Choroid plexus epithelial cell (primary cell): ENCODE measurements around the gene UBE3B.

Experiments
- DNase-seq: peaks from one replicate; pipeline ENCODE4 v3.0.0-alpha.2; 2010; ENCODE audit warnings: low read depth
- H3K4me3 ChIP-seq: 2 replicates; pipeline ENCODE4 v1.5.1; 2011; ENCODE audit warnings: low read depth, mild to moderate bottlenecking, control low read depth, low read length, moderate library complexity
- TF ChIP-seq, protein P1 (sequence below): conservative IDR thresholded peaks from 2 replicates; pipeline ENCODE4 v1.5.1; 2011; ENCODE audit warnings: low read depth, mild to moderate bottlenecking, control low read depth, inconsistent platforms, low read length, moderate library complexity

UBE3B gene

DNA sequence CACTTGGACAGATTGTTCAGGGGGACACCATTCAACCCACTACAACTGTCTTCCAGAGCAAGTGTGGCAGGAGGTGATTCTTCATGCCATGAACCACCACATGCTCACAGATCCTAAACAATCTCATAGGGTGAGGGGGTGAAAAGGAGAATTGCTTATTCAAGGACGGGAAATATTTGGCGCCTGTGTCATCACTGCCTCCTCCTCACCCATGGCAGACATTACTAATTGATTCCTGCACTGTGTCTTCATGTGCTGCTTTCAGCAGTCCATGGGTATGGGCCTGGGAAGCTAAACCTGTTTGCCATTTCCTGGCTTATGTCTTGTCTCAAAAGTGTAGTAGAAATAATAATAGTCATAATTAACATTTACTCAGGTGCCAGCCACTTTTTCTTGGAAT is 64.6 kb downstream of the UBE3B start:
- DNase-seq, result peak; percentile 62
- no peak overlapping the region for H3K4me3 ChIP-seq
- TF ChIP-seq, protein P1, sequence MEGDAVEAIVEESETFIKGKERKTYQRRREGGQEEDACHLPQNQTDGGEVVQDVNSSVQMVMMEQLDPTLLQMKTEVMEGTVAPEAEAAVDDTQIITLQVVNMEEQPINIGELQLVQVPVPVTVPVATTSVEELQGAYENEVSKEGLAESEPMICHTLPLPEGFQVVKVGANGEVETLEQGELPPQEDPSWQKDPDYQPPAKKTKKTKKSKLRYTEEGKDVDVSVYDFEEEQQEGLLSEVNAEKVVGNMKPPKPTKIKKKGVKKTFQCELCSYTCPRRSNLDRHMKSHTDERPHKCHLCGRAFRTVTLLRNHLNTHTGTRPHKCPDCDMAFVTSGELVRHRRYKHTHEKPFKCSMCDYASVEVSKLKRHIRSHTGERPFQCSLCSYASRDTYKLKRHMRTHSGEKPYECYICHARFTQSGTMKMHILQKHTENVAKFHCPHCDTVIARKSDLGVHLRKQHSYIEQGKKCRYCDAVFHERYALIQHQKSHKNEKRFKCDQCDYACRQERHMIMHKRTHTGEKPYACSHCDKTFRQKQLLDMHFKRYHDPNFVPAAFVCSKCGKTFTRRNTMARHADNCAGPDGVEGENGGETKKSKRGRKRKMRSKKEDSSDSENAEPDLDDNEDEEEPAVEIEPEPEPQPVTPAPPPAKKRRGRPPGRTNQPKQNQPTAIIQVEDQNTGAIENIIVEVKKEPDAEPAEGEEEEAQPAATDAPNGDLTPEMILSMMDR, result no peak

DNA sequence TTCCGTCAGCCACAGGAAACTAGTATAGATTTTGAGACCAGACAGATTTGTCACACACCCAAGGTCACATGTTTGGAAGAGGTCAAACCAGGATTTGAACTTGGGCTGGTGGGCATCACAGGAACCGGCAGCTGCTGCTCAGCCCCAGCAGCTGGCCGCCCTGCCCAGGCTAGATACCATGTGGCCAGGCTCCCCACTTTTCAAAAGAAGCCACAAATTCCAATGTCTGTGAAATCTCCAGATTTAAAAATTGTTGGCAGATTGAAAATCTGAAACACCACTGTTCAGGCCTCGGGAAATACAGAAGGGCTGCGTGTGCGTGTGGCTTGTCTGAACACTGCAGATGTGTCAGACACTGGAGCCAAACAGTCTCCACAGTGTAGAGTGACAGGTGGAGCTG is 65.4 kb downstream of the UBE3B start:
- DNase-seq, result no peak
- TF ChIP-seq, protein P1, result no peak
- H3K4me3 ChIP-seq, result no peak overlapping the region

DNA sequence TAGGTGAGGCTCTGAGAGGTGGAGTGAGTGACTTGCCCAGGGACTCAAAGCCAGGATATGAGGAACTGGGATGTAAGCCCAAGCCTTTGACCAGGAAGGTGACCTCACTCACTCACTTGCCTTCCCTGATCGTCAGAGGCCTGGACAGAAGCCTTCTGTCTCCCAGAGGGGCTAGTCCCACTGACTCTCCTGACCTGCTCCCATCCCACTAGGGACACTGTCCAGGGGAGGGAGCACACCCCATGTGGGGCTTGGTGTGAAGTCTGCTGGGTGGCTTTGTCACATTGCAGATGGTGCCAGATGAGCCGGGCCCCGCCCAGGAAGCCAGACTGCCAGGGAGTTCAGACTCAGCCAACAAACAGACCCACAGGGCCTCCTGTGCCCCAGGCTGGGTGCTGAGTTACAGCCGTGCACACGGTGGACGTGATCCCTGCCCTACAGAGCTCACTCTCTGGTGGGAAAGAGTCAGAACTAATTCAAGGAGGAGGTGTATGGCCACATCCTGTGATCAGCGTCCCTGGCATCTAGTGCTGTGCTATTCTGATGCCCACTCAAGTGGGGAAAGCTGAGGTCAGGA is 67.6 kb downstream of the UBE3B start:
- no peak overlapping the region for H3K4me3 ChIP-seq
- DNase-seq, result no peak

DNA sequence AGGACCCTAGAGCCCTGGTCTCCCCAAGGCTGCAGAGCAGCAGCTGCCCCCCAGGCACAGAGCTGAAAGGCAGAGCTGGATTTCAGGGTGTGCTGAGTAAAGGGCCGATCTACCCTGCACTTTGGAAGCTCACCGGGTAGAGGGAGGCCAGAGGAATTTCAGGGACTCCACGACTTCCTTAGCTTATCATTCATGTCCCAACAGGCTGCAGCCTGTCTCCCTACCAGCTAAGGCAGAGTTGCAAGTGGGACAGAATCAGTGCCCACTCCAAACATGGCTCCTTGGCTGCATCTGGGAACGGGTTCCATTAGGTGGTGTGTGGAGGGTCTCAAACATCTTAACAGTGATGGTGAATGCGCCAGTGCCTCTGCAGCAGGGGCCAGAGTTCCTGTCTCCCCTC is 68.4 kb downstream of the UBE3B start:
- TF ChIP-seq, protein P1, result no peak
- no peak for DNase-seq

More for the DNA sequence above, 67.6 kb downstream of the UBE3B start:
- TF ChIP-seq, protein P1, result no peak

DNA sequence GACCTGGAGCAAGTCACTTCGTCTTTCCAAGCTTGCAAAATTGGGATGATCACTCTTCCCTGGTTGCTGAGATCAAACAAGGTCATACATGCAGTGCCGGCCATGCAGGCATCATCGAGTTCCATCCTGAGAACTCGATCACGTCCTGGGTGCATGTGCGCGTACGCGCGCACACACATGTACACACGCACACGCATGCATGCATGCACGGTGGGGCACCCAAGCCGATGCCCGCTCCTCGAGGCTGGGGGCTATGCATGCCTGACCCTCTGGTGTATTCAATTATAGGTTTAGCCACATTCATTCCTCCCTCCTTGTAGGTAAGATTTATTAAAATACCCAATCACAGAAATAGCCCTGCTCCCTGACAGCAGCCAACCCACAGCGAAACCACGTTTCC is 69.9 kb downstream of the UBE3B start:
- no peak for DNase-seq
- H3K4me3 ChIP-seq, result no peak overlapping the region
- TF ChIP-seq, protein P1, result no peak

More for the DNA sequence above, 68.4 kb downstream of the UBE3B start:
- no peak overlapping the region for H3K4me3 ChIP-seq

DNA sequence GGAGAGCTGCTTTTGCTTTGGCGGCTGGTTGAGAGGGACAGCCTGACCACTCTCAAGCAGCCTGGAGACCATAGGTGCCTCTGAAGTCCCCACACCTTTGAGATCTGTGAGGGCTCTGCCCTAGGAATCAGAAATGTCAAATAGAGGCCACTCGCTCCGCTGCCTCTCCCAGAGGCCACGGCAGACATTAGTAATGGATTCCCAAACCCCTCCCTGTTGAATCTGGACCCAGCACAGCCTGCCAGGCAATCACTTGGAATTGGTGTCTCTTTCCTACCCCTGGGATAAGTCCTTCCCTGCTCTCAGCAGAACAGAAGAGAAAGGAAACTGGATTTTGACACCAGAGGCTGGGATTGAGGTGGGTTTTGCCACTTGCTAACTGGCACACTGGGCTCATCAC is 70.8 kb downstream of the UBE3B start:
- DNase-seq, result no peak
- TF ChIP-seq, protein P1, result no peak
- no peak overlapping the region for H3K4me3 ChIP-seq

DNA sequence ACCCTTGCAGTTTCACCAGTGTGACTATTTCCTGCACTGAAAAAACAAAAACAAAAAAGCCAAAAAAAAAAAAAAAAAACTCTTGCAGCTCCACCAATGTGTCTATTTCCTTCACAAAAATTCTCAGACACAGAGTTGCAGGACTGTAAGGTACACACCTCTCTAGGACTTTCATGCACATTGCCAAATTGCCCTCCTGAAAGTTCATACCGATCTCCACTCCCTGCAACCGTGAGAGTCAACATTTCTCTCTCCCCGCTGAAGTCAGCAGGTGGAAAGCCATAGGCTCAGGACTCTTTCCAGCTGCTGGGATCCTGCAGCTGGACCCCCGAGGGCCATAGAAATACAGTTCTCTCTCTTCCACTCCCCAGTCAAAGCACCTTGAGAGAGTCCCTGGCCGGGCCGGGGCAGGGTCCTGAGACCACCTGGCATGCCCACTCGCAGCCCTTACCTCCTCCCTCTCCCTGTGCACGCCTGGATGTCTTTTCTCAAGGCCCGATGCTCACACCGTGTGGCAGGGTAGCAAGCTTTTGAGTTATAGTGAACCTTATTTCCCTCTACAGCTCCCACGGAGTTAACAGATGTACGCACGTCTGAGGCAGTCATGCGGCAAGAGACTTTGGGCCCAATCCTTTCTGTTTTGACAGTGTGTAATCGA is 72.3 kb downstream of the UBE3B start:
- TF ChIP-seq, protein P1, result no peak
- no peak overlapping the region for H3K4me3 ChIP-seq
- no peak for DNase-seq
